Measurements from ENCODE around the gene MGAT1.
"Not testable (repeated sequence)": the region's sequence is repeated elsewhere in the genome, so short reads cannot be mapped to it uniquely, and the experiment has no call there.

GRCh38 chr5:180788651-180789410, 13.8 kb downstream of the MGAT1 start:
- TF ChIP-seq, protein P1, sequence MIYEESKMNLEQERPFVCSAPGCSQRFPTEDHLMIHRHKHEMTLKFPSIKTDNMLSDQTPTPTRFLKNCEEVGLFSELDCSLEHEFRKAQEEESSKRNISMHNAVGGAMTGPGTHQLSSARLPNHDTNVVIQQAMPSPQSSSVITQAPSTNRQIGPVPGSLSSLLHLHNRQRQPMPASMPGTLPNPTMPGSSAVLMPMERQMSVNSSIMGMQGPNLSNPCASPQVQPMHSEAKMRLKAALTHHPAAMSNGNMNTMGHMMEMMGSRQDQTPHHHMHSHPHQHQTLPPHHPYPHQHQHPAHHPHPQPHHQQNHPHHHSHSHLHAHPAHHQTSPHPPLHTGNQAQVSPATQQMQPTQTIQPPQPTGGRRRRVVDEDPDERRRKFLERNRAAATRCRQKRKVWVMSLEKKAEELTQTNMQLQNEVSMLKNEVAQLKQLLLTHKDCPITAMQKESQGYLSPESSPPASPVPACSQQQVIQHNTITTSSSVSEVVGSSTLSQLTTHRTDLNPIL (CRISPR knock-in tag; IDR thresholded peaks at IDR 0.05; ENCODE audit: low read depth), result not testable (repeated sequence)
- not testable (repeated sequence) for TF ChIP-seq CSDC2 (CRISPR knock-in tag; IDR thresholded peaks at IDR 0.05); ZFP3 (CRISPR knock-in tag; IDR thresholded peaks at IDR 0.05); TCF4 (CRISPR knock-in tag; IDR thresholded peaks at IDR 0.05; ENCODE audit: borderline replicate concordance); ZNF70 (CRISPR knock-in tag; IDR thresholded peaks at IDR 0.05); ZFP30 (CRISPR knock-in tag; IDR thresholded peaks at IDR 0.05)
- TF ChIP-seq, protein P2, sequence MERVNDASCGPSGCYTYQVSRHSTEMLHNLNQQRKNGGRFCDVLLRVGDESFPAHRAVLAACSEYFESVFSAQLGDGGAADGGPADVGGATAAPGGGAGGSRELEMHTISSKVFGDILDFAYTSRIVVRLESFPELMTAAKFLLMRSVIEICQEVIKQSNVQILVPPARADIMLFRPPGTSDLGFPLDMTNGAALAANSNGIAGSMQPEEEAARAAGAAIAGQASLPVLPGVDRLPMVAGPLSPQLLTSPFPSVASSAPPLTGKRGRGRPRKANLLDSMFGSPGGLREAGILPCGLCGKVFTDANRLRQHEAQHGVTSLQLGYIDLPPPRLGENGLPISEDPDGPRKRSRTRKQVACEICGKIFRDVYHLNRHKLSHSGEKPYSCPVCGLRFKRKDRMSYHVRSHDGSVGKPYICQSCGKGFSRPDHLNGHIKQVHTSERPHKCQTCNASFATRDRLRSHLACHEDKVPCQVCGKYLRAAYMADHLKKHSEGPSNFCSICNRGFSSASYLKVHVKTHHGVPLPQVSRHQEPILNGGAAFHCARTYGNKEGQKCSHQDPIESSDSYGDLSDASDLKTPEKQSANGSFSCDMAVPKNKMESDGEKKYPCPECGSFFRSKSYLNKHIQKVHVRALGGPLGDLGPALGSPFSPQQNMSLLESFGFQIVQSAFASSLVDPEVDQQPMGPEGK (CRISPR knock-in tag; IDR thresholded peaks at IDR 0.05; ENCODE audit: borderline replicate concordance), result not testable (repeated sequence)
- TF ChIP-seq, protein P3, sequence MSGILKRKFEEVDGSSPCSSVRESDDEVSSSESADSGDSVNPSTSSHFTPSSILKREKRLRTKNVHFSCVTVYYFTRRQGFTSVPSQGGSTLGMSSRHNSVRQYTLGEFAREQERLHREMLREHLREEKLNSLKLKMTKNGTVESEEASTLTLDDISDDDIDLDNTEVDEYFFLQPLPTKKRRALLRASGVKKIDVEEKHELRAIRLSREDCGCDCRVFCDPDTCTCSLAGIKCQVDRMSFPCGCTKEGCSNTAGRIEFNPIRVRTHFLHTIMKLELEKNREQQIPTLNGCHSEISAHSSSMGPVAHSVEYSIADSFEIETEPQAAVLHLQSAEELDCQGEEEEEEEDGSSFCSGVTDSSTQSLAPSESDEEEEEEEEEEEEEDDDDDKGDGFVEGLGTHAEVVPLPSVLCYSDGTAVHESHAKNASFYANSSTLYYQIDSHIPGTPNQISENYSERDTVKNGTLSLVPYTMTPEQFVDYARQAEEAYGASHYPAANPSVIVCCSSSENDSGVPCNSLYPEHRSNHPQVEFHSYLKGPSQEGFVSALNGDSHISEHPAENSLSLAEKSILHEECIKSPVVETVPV (CRISPR knock-in tag; IDR thresholded peaks at IDR 0.05), result not testable (repeated sequence)
